A204.1 (cell line): Measurements from ENCODE around the gene ESRRG.

ENCODE experiments used
- FAIRE-seq: peaks from 2 replicates; lab custom pipeline; 2012; peaks lifted over from hg19 to GRCh38; lab: Jason Lieb, UNC

ESRRG gene

DNA sequence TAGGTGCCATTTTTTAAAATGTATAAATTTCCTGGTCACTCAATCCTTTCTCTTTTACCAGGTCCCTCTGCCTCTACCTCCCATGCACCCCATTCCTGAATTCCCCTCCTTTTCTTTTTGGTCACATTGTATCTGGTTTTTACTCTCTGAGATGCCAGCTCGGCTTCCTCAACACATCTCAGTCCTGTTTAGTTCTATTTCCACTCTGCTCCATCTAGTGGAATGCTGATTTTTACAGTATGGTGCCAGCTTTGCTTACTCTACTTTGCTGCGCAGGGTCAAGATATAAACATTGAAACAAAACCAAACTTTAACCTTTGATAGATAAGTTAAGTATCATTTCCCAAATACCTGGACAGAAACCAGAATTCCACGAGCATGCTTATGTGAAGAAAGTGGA lies 96.0 kb downstream of the ESRRG start:
- FAIRE-seq = no peak

DNA sequence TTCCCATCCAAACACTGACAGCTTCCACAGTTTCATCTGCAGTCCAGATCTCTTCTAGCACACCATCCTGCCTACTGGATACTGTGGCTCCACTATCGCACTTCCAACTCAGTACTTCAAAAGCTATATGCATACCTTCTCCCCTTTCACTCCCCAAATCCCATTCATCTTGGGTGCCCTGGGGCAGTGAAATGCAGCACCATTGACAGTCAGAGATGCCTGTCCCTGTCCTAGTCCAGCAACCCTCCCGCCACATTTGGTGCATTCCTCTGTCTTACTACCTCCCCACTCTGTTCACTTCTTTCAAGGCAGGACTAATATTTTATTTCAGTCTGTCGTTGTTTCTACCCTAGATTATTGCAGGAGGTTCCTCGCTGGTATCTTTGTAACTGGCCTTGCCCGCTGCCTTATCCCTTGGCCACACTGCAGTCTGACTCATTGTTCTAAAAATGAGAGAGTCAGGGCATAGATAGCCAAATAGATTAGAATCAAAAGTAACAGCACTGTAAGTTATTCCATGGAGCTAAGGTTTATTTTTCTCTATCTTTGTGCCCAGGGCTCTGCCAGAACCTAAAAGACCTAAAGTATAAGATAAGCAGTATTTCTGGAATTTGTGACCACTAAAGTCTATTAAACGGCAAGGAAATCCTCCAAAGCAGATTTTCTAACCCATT lies 96.7 kb downstream of the ESRRG start:
- FAIRE-seq = no peak

DNA sequence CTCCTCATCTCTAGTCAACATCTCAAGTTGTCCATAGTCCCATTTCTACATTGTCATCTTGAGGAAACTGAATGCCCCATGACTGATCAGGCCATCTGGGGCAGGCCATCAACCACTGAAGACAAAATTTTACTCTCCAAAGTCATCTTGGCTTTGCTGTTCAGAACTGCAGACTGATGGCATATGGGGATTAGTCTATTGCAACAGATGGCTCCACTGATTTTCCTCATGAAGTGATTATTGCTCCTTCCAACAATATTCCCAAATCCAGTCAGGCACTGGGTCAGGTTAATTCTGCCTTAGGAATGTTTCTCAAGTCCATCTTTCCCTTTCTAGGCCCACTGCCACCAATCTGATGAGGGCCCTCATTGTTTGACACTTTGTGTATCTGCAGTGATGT lies 101.7 kb downstream of the ESRRG start:
- FAIRE-seq = no peak

DNA sequence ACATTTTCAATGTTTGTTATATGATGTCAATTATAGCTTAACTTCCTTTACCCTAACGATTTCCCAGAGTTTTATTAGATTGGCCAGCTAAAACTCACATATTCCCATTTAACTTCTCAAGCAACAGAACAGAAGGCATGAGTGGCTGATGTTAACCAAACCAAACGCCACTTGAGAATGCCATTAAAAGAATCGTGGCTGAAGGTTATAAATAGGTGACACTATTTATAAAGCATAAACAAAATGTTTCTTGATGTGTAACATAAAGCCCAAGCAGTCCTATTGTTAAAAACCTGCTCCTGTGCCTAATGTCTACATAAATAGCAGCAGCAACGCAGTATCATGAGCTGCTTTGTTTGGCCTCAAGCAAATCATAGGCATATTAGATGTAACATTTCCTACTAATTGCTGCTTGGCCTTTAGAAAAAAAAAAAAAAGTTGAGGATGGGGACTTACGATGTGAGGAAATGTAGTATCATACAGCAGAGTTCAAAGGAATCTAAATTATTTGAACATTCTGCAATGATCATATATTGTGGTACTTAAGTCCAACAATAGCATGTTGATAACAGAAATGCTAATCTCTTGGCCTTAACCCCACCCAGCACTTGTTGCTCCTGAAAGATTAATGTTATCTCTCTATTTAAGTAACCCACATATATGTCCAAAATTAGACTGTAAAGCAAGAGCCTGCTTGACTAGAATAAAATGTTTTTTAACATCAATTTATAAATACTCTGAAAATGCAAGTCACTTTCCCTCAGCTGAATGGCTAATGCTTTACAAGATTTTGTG lies 106.0 kb downstream of the ESRRG start:
- no peak for FAIRE-seq

DNA sequence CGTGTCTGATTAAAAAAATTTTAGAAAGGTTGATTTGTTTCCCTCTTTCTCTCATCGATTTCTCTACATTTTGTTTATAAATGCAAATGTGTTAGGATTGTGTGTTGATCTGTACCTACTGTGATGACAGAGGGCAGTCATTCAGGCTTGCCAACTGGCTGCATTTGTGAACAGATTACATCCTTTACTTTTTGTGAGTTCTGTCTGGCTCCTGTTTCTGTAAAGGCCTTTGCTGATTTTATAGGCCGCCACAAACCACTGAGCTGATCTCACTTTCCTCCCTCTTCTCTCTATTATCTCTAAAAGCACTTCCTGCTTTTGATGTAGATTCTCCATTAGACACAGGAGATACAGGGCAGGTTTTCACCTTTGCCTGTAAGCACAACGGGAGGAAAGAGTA lies 106.8 kb downstream of the ESRRG start:
- no peak for FAIRE-seq

DNA sequence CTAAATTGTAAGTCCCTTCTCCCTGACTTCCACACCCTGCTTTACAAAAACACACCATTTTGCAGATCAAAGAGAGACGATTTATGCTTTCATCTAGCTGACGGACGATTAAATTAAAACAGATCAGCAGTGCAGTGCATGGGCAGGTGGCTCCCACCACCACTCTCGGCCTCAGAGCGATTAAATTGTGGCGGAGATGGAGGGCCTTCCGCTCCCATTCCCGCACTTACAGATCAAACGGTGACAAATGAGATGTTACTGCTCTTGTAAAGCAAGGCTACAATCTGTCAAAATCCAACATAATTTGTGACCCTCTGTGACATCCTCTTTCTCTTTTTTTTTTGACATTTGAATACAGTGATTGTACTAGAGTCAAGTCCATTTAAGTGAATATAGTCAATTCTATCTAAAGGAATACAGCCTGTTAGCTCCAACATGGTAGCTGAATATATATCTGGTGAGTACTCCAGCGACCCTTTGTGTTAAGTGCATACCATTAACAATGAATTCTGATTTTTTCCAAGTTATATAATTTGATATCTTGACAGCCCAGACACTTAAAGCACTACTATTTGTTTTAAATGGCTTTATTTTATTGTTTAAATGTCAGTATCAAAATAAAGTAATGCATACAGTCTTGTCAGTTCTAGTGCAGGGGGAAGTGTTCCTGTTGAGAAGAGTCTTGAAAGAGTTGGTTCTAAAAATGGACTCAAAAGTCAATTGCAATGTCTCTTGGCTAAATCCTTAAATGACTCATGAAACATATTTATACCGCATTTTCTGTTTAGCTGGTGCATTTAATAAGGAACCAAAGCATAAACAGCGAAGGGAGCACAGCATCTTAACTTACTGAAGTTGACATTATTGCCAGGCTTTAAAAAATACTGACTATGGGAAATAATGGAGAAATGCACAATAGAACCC lies 109.0 kb downstream of the ESRRG start:
- FAIRE-seq = no peak

DNA sequence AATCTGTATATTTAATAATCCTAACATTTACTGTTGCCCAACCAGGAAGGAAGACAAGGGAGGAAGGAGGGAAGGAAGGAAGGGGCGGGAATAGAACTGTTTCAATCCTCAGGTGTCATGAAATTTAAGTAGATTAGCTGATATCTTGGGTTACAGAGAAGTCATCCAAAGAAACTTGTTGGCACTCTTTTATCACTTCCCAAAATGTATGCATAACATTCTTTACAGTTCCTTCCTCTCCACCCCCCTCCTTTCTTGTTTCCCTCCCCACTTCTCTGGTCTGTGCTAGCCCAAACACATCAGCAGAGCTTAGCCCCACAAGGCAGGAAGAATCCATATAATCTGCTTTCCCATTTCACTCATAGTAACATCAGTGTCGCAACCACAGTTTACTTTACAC lies 110.9 kb downstream of the ESRRG start:
- no peak for FAIRE-seq

DNA sequence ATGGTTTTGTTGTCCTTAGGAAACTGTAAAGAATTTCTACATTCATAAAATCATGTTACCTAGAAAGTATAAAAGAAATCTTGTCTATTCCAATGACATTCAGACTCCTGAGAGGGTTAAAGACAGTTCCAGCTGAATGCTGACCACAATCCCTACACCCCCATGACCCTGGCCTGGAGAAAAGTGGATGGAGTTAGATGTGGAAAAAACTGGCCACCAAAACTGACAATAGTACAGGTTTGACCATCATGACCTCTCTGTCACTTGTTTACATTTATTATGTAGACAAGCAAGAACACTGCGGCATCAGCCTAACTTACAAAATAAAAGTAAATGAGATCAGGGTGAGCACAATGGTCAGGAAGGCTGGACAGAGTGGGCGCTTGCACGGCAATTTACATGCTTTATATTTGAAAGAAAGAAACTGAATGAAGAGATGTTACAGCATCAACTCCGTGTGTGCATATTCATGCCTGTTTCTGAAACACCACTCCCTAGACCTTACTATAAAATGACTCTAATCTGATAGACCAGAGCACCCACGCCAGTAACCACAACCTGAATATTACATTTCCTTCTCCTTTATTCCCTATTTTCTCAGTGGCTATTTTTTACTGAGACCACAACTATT lies 116.0 kb downstream of the ESRRG start:
- no peak for FAIRE-seq

DNA sequence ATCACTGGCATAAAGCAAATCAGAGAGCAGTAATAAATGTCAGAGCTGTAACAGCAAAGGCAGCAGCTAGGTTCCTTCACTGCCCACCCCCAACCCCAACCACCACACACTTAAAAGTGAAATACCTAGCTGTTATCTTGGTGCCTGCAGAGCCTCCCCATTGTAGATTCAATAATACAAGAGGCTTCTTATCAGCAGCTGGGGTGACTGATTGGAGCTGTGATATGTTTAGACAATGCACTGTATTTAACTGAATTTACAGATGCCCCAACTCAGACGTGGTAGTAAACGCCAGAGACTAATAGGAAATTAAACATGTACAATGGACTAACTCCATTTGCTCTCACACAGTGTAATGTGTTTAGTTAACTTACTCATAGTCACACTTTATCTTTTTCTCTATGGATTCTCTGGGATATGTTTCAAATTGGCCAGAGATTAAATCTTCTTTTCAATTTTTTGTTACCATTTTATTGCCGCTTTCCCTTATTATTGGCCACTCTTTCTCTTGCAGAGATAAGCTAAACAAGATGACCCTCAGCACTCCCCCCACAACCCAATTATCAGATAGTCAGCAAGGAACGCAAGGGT lies 117.1 kb downstream of the ESRRG start:
- no peak for FAIRE-seq

DNA sequence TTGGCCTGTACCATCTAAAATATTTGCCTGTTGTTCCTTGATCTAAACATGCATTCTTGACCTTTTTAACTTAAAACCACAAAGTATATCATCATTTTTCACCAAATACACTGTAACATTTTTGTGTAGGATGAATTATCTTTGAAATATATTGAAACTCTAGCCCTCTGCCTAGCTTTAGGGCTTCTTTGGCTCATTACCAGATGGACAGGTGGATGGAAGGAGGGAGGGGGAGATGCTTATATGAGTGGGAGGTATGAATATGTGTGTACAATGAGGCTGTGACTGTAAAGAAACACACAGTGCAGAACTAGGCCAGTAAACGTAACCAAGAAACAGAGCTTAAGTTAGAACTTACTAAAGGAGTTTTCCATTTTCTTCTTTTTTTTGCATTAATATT lies 118.5 kb downstream of the ESRRG start:
- FAIRE-seq = no peak

DNA sequence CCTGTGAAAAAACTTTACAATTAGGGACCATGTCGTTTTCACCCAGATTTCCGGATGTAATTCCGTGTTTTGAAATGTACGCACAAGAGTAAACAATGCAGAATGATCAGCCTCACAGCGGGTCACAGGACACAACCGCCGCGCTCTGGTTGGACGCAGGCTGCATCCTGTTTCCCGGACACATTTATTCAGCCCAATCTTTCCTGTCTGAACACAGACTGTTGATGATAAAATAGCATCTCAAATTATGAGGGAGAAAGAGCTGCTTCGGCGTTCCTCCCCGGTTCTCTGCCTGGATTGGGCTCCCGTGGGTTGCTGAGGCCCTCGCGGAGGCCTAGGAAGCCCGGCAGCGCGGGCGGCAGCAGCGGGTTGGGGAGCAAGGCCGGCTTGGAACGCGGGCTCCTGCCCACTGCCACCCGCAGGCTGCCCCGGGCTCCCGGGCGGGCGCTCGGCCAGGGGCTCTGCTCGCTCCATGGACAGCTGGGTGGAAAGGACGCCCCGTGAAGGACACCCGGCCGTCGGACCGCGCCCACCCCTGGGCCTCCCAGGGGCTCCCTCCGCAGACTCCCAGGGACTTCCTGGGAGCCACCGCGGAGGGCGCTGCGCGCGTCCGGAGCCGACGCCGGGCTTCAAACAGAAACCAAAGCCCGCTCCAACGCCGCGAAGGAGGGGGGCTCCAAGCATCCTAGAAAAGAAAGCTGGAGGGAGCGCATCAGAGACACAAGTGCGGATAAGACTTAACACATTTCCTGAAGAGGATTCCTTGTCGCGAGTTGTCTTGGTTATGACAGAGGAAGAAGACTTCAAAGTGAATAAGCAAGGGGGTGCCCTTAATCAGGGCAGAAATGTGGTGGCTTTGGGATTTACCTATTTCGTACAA lies 122.3 kb downstream of the ESRRG start:
- FAIRE-seq = no peak

DNA sequence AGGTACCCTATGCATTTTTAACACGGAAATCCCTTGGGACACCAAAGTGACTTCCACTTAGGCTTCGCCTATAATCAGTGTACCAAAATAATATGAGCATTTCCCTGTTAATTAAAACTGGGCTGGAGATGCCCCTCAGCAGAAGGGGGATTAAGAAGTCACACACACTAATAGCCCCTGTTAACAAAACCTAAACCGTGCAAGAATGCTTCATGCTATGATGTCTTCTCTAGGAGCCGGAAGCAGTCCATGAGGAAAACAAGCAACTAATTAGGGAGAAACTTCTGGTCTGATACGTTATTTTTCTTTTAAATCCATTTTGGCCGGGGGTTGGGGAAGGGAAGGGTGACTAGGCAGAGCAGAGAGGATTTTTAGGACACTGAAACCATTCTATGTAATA lies 123.4 kb downstream of the ESRRG start:
- no peak for FAIRE-seq

DNA sequence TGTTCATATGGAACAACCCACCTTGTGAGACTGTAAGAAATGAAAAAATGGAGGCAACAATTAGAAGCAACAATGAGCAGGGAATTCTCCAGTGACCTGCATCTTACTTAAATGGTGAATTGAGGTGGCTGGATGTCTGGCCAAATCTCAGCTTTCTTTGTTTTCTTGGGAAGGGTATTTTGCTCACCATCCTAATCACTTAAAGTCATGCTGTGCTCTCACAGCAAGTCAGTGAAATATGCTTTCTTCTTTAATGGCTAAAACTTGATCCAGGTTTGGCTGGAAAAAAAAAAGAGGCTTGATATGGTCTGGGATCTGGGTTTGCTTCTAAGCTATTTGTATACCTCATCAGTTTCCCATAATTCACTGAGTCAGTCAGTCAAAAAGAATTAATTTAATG lies 124.8 kb downstream of the ESRRG start:
- no peak for FAIRE-seq

DNA sequence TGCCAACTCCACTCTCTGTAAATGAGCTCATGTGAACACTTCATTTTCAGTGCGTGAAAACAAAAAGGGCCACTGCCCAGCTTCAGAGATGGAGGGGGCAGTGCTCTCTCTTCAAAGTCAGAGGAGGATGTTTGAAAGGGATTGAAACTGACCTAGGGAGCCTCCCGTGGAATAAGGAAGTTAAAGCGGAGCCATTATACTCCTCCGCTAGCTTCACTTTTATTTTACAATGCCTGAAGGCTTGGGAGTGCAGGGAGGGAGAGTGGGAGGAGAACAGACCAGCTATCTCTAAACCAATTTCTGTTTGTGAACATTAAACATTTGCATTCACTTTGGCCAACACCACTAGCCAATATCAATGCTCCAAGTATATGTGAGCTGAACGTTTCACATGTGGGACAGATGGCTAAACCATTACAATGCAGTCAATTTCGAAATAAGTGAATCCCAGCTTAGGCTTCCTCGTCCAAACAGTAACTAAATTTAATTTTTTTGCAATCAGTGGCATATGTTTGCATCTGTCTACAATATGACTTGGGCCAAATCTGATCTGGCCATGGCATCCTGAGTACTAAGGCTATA lies 126.9 kb downstream of the ESRRG start:
- FAIRE-seq = no peak

DNA sequence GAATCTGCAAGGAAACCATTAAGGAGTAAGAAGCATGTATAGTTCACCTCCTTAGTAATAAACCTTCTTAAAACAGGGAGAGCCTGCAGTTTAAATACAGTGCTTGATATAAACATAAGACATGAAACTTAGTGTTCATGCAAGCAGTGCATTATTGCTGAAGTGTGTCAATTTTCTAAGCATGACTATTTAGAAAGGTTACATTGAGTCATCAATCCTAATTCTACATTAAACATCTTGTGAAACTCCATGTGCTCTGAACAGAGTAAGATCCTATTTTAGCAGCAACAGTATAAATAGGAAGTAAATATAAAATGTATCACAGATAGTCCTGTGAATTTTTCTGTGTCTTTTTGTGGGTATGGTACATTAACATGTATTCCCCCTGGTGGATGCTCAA lies 135.5 kb downstream of the ESRRG start:
- no peak for FAIRE-seq

DNA sequence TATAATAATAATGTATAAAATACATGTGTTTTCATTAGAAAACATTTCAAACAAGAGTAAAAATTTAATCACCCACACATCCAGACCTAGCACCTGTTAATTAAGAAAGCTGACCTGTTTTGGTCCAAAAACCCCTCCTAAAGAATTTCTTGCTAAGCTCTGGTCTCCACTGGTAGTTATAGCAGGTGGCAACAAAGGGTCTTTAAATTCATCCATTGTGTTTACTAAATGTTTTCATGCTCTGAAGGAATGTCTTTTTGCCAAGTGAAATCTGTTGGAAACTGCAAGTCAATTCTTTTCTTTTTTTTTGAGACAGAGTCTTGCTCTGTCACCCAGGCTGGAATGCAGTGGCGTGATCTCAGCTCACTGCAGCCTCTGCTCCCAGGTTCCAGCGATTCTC lies 141.1 kb downstream of the ESRRG start:
- FAIRE-seq = no peak

DNA sequence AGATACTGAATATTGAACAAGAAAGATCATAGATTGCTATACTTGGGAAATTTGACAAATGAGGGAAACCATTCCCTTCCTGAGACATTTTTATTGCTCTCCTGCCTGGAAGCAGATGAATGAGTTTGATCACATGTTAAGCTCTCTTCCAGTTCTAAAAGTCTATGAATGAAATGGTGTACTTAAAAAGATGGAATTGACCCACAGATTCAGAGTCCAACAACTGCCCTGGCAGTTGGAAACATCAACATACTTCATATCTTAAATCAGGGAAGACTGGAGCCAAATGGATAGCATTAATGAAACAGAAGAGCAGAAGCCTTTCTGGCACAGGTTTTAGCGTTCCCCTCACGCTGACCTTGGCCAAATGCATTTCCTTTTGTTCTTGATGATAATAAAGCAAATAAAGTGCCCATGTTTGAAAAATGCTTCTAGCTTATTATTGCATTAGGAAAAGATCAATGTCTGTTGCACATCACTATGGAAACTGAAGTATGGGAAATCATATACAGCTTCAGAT lies 142.6 kb downstream of the ESRRG start:
- no peak for FAIRE-seq

DNA sequence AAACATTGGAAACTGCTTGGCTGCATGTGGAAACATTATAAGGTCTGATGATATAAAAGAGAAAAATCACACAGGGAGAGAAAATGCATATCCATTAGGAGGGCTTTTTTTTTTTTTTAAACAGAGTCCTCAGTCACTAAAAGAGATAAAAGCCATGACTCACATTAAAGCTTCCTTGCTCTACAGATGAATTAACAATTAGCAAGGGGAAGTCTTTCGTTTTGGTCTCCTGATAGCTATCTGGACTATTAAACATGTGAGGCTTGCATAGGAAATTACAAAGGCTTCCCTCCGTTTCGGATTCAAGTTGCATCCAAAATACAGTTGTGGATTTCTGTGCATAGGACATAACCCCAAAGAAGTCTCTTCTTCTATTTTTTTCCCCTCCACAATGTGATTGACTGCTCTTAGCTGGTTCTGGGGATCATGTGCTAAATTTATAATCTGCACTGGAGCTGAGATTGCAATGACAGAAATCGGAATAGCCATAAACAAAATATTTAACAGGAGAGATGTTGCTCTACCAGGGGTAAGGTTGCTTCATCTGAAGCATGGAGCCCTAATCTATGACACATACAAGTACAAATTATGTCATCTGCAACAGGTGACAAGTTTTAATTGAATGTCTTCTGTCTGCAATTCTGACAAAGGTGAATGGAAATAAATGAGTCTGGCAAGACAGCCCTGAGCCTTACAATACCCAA lies 146.8 kb downstream of the ESRRG start:
- FAIRE-seq = no peak

DNA sequence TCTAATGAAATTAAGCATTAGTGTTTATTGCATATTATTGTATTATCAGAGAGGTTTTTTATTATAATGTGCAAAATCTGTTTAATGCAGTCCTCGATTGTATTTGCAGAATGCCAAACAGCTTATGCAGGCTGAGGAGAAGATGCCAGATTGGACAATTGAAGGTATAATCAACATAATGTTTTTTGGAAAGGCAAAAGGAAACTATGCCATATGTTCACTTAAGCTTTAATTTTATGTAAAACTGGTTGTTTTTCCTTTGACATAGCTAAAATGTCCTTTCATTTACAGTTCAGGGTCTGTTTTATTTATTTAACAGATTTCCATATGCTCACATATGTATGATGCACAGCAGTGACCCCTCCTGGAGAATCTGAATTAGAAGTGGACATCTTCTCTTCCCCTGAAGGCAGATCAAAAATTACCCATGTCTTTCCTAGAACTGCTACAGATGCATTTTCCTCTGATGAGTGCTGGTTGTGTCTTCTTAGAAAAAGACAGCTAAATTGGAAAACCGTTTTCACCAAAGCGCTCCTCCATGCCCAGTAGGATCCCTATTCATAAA lies 156.5 kb downstream of the ESRRG start:
- no peak for FAIRE-seq

DNA sequence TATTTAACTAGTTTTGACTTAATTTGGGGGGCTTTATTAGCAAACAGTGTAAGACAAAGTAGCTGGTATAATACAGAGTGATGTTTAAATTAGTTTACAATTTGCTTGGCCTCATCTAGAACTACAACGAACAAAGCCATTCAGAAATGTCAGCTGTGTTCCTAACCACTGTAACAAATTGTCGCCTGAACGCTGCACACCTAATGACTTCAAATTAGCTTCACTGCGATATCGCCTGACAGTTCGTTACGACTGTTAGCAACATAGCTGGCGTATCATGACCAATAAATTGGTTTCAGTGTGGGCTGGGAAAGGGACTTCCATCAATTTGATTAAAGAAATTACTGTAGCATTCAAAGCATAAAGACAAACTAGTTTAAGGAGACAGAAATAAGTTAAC lies 160.1 kb downstream of the ESRRG start:
- no peak for FAIRE-seq
